Measurements from ENCODE around the gene MCCC2.

GRCh38 chr5:71564895-71565294, 22.2 kb upstream of the MCCC2 start:
- TF ChIP-seq NFE2L2 (IDR thresholded peaks at IDR 0.05; ENCODE audit: low read depth, low read length): no peak
- no peak for TF ChIP-seq CTCF (conservative IDR thresholded peaks at IDR 0.05; ENCODE audit: low read depth, low read length)
- no peak for TF ChIP-seq RFX5 (IDR thresholded peaks at IDR 0.05; ENCODE audit: low read depth, low read length)
- TF ChIP-seq, protein P1, sequence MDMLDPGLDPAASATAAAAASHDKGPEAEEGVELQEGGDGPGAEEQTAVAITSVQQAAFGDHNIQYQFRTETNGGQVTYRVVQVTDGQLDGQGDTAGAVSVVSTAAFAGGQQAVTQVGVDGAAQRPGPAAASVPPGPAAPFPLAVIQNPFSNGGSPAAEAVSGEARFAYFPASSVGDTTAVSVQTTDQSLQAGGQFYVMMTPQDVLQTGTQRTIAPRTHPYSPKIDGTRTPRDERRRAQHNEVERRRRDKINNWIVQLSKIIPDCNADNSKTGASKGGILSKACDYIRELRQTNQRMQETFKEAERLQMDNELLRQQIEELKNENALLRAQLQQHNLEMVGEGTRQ (IDR thresholded peaks at IDR 0.05; ENCODE audit: low read depth, low read length): no peak
- TF ChIP-seq POLR2A (IDR thresholded peaks at IDR 0.05; ENCODE audit: low read depth, low read length): no peak
- no peak for TF ChIP-seq RCOR1 (IDR thresholded peaks at IDR 0.05; ENCODE audit: insufficient replicate concordance, low read length)
- TF ChIP-seq ELK1 (IDR thresholded peaks at IDR 0.05; ENCODE audit: borderline replicate concordance, low read depth, low read length): no peak
- no peak for TF ChIP-seq RAD21 (IDR thresholded peaks at IDR 0.05; ENCODE audit: low read length)
- TF ChIP-seq CHD1 (IDR thresholded peaks at IDR 0.05; ENCODE audit: low read depth, low read length): no peak
- TF ChIP-seq CEBPB (IDR thresholded peaks at IDR 0.05; ENCODE audit: low read depth, low read length): no peak
- no peak for TF ChIP-seq BHLHE40 (IDR thresholded peaks at IDR 0.05; ENCODE audit: low read depth, low read length)
- no peak for TF ChIP-seq FOS (IDR thresholded peaks at IDR 0.05; ENCODE audit: low read depth, low read length)
- no peak for TF ChIP-seq MAFK (IDR thresholded peaks at IDR 0.05; ENCODE audit: low read depth, low read length)
- no peak for TF ChIP-seq MAZ (IDR thresholded peaks at IDR 0.05; ENCODE audit: borderline replicate concordance, low read depth, low read length)

Measured in IMR-90 (cell line).